Bronchial epithelial cell (primary cell): ENCODE measurements around the gene MAPK1IP1L. TPM values are rescaled to one million over a fixed set of nuclear protein-coding genes. Genes with fewer than 3 reads are reported as not detected.

ENCODE experiments used
- DNase-seq: peaks from one replicate; pipeline ENCODE4 v3.0.0-alpha.2; 2010; ENCODE audit warnings: low read depth
- FAIRE-seq: peaks from 2 replicates; lab custom pipeline; 2011; peaks lifted over from hg19 to GRCh38; lab: Jason Lieb, UNC
- H3K27me3 ChIP-seq: 2 replicates; pipeline ENCODE4 v1.5.1; 2011; ENCODE audit warnings: low read length; ENCODE audit not compliant: control insufficient read depth, insufficient read depth
- H3K36me3 ChIP-seq: 2 replicates; pipeline ENCODE4 v1.5.1; 2011; ENCODE audit warnings: low read length; ENCODE audit not compliant: control insufficient read depth, insufficient read depth
- H3K4me3 ChIP-seq: 2 replicates; pipeline ENCODE4 v1.5.1; 2011; ENCODE audit warnings: mild to moderate bottlenecking, low read depth, low read length, control low read depth
- CTCF ChIP-seq: IDR thresholded peaks from 2 replicates; pipeline ENCODE4 v1.5.1; 2011; ENCODE audit warnings: mild to moderate bottlenecking, moderate library complexity, low read length, control low read depth, inconsistent platforms; ENCODE audit not compliant: insufficient read depth, severe bottlenecking
- total RNA-seq: library from RNA; depleted of rRNA; stranded (reverse); fragments of >200 nt; gene quantifications from 2 replicates; pipeline ENCODE4 v1.2.1, GENCODE V29; 2014

MAPK1IP1L gene
- total RNA-seq, 1 donor from 2014 or later = 12.1 TPM

GRCh38 chr14:55085060-55085660 is 33.7 kb downstream of the MAPK1IP1L start:
- H3K27me3 ChIP-seq = no peaks in the 10 kb centered on the region
- H3K36me3 ChIP-seq = no peaks in the 10 kb centered on the region
- FAIRE-seq = no peak
- DNase-seq = no peak
- no peak overlapping the region for H3K4me3 ChIP-seq
- TF ChIP-seq CTCF = no peak

GRCh38 chr14:55086938-55087337 is 35.5 kb downstream of the MAPK1IP1L start:
- Histone ChIP-seq H3K4me3 (no peak overlapping the region), H3K27me3 (no peaks in the 10 kb centered on the region), H3K36me3 (no peaks in the 10 kb centered on the region)
- DNase-seq (no peak), FAIRE-seq (no peak)
- TF ChIP-seq CTCF = no peak

GRCh38 chr14:55088356-55088755 is 36.9 kb downstream of the MAPK1IP1L start:
- no peak for TF ChIP-seq CTCF
- no peaks in the 10 kb centered on the region for H3K36me3 ChIP-seq
- no peak overlapping the region for H3K4me3 ChIP-seq
- no peaks in the 10 kb centered on the region for H3K27me3 ChIP-seq
- DNase-seq (no peak), FAIRE-seq (no peak)

- no peak overlapping the region for H3K4me3 ChIP-seq
- no peaks in the 10 kb centered on the region for H3K36me3 ChIP-seq
- no peaks in the 10 kb centered on the region for H3K27me3 ChIP-seq
- FAIRE-seq = no peak
- no peak for TF ChIP-seq CTCF
- no peak for DNase-seq
These were observed 40.9 kb downstream of the MAPK1IP1L start for GRCh38 chr14:55092341-55092740.

- Histone ChIP-seq H3K36me3 (no peaks in the 10 kb centered on the region), H3K4me3 (no peak overlapping the region), H3K27me3 (no peaks in the 10 kb centered on the region)
- DNase-seq (peak; percentile 83), FAIRE-seq (no peak)
- no peak for TF ChIP-seq CTCF
These were observed 43.1 kb downstream of the MAPK1IP1L start for GRCh38 chr14:55094292-55095157.
